Epithelial cell of esophagus (primary cell): Measurements from ENCODE around the gene RNF113B.

Source experiments
- DNase-seq: peaks from one replicate; pipeline ENCODE4 v3.0.0; 2010; ENCODE audit warnings: low read depth
- H3K4me3 ChIP-seq: 2 replicates; pipeline ENCODE4 v1.5.1; 2011; ENCODE audit warnings: mild to moderate bottlenecking, low read length, control low read depth
- TF ChIP-seq, protein P1 (sequence below): IDR thresholded peaks from 2 replicates; pipeline ENCODE4 v1.5.1; 2011; ENCODE audit warnings: low read depth, mild to moderate bottlenecking, low read length, control low read depth, inconsistent platforms; ENCODE audit not compliant: insufficient read depth; ENCODE audit errors: missing control alignments

Gene RNF113B

DNA sequence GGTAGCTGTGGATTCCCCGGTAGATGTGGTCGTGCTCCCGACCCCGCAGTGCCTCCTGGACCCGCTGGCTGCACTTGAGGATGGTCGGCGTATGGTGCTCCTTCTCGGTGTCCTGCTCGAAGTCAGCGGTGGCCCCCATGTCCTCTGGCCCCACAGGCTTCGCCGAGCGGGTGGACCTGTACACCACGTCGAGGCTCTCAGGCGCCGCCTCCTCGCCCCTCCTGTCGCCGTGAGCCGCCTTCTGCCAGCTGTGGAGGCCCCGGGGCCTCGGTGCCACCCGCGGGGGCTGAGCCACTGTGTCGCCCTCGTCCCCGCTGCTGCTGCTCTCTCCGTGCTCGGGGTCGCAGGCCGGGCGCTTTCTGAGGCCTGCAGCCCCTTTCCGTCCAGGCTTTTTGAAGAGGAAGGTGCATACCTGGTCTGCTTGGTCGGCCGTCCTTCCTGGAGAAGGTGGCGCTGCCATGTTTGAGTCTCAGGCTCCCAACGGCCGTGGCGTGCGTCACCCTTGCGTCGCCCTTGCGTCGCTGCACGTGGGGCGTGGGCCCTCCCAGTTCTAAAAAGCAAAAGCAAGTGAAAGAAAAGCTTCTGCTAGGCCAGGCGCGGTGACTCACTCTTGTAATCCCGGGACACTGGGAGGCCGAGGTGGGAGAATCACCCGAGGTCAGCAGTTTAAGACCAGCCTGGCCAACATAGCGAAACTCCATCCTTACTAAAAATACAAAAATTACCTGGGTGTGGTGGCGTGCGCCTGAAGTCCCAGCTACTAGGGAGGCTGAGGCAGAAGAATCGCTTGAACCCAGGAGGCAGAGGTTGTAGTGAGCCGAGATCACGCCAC lies at the start of gene RNF113B:
Gene RNF113B, minus strand, starts transcription at position 493 of the 832 bp plus-strand sequence. Its CDS starts 33 bp downstream, at position 460.
- TF ChIP-seq, protein P1, sequence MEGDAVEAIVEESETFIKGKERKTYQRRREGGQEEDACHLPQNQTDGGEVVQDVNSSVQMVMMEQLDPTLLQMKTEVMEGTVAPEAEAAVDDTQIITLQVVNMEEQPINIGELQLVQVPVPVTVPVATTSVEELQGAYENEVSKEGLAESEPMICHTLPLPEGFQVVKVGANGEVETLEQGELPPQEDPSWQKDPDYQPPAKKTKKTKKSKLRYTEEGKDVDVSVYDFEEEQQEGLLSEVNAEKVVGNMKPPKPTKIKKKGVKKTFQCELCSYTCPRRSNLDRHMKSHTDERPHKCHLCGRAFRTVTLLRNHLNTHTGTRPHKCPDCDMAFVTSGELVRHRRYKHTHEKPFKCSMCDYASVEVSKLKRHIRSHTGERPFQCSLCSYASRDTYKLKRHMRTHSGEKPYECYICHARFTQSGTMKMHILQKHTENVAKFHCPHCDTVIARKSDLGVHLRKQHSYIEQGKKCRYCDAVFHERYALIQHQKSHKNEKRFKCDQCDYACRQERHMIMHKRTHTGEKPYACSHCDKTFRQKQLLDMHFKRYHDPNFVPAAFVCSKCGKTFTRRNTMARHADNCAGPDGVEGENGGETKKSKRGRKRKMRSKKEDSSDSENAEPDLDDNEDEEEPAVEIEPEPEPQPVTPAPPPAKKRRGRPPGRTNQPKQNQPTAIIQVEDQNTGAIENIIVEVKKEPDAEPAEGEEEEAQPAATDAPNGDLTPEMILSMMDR: no peak
- DNase-seq: no peak

DNA sequence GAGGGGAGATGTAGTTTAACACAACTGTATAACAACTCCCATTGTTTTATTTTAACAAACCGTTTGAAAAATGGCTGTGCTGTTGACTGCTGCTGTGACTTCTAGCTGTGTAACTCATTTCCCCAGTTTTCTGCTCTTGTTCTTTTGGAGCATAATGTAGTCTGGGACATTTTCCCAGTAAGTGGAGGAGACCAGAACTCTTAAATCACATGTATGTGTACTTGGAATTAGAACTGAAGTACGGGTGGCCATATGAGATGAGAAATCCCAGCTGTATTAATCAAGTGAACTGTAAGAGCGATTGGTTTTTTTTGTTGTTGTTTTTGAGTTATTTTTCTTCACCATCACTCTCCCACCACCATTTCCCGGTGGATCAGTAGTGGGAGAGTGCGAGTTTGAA lies 49.4 kb upstream of the RNF113B start:
- H3K4me3 ChIP-seq: no peak overlapping the region
- TF ChIP-seq, protein P1: no peak
- no peak for DNase-seq

More for the DNA sequence above, at the start of gene RNF113B:
- no peak within 1 kb of the TSS for H3K4me3 ChIP-seq

DNA sequence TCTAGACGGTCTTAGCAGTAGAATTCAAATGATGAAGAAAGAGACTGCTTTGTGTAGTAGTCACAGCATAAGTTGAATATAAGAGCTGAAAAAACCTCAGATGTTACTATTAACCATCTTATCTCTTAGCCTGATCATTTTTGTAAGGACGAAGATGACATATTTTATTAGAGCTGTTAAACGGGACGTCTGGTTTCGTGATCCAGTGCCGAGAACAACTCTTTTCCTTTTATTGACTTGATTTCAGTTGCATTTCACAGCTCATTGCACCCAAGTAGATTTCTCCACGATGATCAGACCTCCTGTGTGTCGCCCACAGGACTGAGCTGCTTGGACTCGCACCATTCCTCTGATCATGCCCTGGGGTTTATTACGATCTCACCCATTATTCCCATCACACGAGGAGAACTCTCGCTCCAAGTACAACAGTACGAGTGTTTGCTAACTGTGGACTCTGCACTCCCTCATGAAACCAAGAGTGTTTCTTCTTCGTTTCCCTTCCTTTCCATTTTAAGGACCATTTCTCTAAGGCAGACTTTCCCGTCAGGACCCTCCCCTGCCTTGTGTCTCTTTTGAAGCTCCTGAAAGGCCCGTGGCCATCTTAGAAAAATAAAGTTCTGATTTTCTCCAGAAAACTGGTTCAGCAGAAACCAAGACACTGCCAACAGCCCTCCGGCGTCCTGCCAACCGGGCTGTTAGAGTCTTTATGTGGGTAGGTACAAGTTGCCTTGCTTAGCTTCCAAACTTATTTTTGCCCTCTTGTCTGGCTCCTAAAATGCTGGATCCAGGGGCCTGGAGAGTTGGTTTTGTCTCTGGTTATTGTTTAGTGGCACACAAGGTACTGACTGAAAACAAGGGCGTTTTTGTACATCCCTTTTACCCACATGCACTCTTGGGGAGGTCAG lies 48.2 kb upstream of the RNF113B start:
- TF ChIP-seq, protein P1: no peak
- no peak for DNase-seq
- no peak overlapping the region for H3K4me3 ChIP-seq

GRCh38 chr13:98224557-98224956 lies 47.5 kb upstream of the RNF113B start:
- no peak for DNase-seq
- TF ChIP-seq, protein P1: no peak
- H3K4me3 ChIP-seq: no peak overlapping the region

- TF ChIP-seq, protein P1: no peak
- no peak overlapping the region for H3K4me3 ChIP-seq
- no peak for DNase-seq
Measured at GRCh38 chr13:98223741-98224140, 46.7 kb upstream of the RNF113B start.

- H3K4me3 ChIP-seq: no peak overlapping the region
- DNase-seq: no peak
- TF ChIP-seq, protein P1: no peak
Measured at GRCh38 chr13:98222816-98223215, 45.7 kb upstream of the RNF113B start.
